HG02610 (cell line): ENCODE data around the gene SSC4D.
"Not testable (repeated sequence)": the region's sequence is repeated elsewhere in the genome, so short reads cannot be mapped to it uniquely, and the experiment has no call there.

Source experiments
- ATAC-seq: cut with Tn5 transposase; IDR thresholded peaks from one replicate; pipeline ENCODE4 v1.9.1; 2021; ENCODE audit warnings: mild to moderate bottlenecking, moderate library complexity; ENCODE audit not compliant: unreplicated experiment

Gene SSC4D

GRCh38 chr7:76409537-76409936 lies at the start of gene SSC4D:
Gene SSC4D (minus strand): TSS chr7:76409697. CDS start chr7:76404439, 5,258 bp downstream.
- ATAC-seq = no peak

- ATAC-seq = not testable (repeated sequence)
Observed at GRCh38 chr7:76458504-76458903, 49.0 kb upstream of the SSC4D start.

- not testable (repeated sequence) for ATAC-seq
Observed at GRCh38 chr7:76457017-76457416, 47.5 kb upstream of the SSC4D start.

- peak; percentile 92 for ATAC-seq
Observed at GRCh38 chr7:76445577-76446008, 36.1 kb upstream of the SSC4D start.

- ATAC-seq = peak; percentile 47
Observed at GRCh38 chr7:76443846-76444245, 34.3 kb upstream of the SSC4D start.

GRCh38 chr7:76442664-76443446 lies 33.4 kb upstream of the SSC4D start:
- not testable (repeated sequence) for ATAC-seq

GRCh38 chr7:76441792-76442191 lies 32.3 kb upstream of the SSC4D start:
- ATAC-seq = peak; percentile 33

GRCh38 chr7:76440404-76440803 lies 30.9 kb upstream of the SSC4D start:
- ATAC-seq = not testable (repeated sequence)

- not testable (repeated sequence) for ATAC-seq
Observed at GRCh38 chr7:76439120-76439888, 29.8 kb upstream of the SSC4D start.

GRCh38 chr7:76437873-76438272 lies 28.4 kb upstream of the SSC4D start:
- not testable (repeated sequence) for ATAC-seq

GRCh38 chr7:76430836-76431235 lies 21.3 kb upstream of the SSC4D start:
- ATAC-seq = no peak

- ATAC-seq = no peak
Observed at GRCh38 chr7:76430211-76430610, 20.7 kb upstream of the SSC4D start.

- no peak for ATAC-seq
Observed at GRCh38 chr7:76428868-76429805, 19.6 kb upstream of the SSC4D start.

GRCh38 chr7:76428149-76428823 lies 18.8 kb upstream of the SSC4D start:
- no peak for ATAC-seq

GRCh38 chr7:76427635-76428034 lies 18.1 kb upstream of the SSC4D start:
- ATAC-seq = no peak

- ATAC-seq = no peak
Observed at GRCh38 chr7:76426246-76426645, 16.7 kb upstream of the SSC4D start.

GRCh38 chr7:76425558-76425957 lies 16.1 kb upstream of the SSC4D start:
- not testable (repeated sequence) for ATAC-seq

- peak; percentile 8 for ATAC-seq
Observed at GRCh38 chr7:76425156-76425555, 15.7 kb upstream of the SSC4D start.

GRCh38 chr7:76424413-76425111 lies 15.1 kb upstream of the SSC4D start, which contains the start of gene ZP3:
Gene ZP3 (plus strand): TSS chr7:76424950. CDS start chr7:76424965, 15 bp downstream.
- peak; percentile 79 for ATAC-seq
